GM23338 (cell line): ENCODE measurements around the gene ADAMTS15.

Experiments
- CREB1 ChIP-seq: fragments of 250-450 bp; sonication (Bioruptor Pico); IDR thresholded peaks from 2 replicates; pipeline ENCODE4 v1.5.0; 2020; ENCODE audit warnings: low read depth, mild to moderate bottlenecking, moderate library complexity
- CTCF ChIP-seq, 2 experiments: fragments of 200-600 bp in 1 of 2; sonication (generic) in 1 of 2; conservative IDR thresholded peaks; 2 replicates each; pipeline versions ENCODE4 v1.5.1 to v1.6.1; 2016 to 2017; ENCODE audit warnings: antibody characterized with exemption in 2 of 2, low read depth in 2 of 2, mild to moderate bottlenecking in 2 of 2, moderate library complexity in 1 of 2
- ETS1 ChIP-seq: IDR thresholded peaks from 2 replicates; pipeline ENCODE4 v1.6.1; 2016; ENCODE audit warnings: antibody characterized with exemption
- EZH2 ChIP-seq: fragments of 200-600 bp; sonication (generic); IDR thresholded peaks from one replicate; pipeline ENCODE4 v1.8.0; 2017; ENCODE audit warnings: antibody characterized with exemption, mild to moderate bottlenecking, low read depth; ENCODE audit not compliant: unreplicated experiment
- EZH2phosphoT487 ChIP-seq: fragments of 200-600 bp; sonication (generic); IDR thresholded peaks from one replicate; pipeline ENCODE4 v1.8.1; 2018; ENCODE audit warnings: antibody characterized with exemption; ENCODE audit not compliant: unreplicated experiment
- JUNB ChIP-seq: IDR thresholded peaks from one replicate; pipeline ENCODE4 v1.6.1; 2016; ENCODE audit warnings: antibody characterized with exemption; ENCODE audit not compliant: unreplicated experiment
- NANOG ChIP-seq: IDR thresholded peaks from 2 replicates; pipeline ENCODE4 v1.6.1; 2016; ENCODE audit warnings: antibody characterized with exemption, borderline replicate concordance
- POLR2AphosphoS5 ChIP-seq: IDR thresholded peaks from 2 replicates; pipeline ENCODE4 v1.6.1; 2016; ENCODE audit warnings: antibody characterized with exemption, low read depth
- REST ChIP-seq: IDR thresholded peaks from one replicate; pipeline ENCODE4 v1.6.1; 2018; ENCODE audit warnings: antibody characterized with exemption; ENCODE audit not compliant: unreplicated experiment
- STAT1 ChIP-seq: IDR thresholded peaks from one replicate; pipeline ENCODE4 v1.6.1; 2016; ENCODE audit warnings: antibody characterized with exemption; ENCODE audit not compliant: unreplicated experiment
- ZNF114 ChIP-seq: fragments of 250-450 bp; sonication (Bioruptor Pico); IDR thresholded peaks from 2 replicates; pipeline ENCODE4 v1.5.0; 2020; ENCODE audit warnings: mild to moderate bottlenecking, moderate library complexity
- ZNF331 ChIP-seq: fragments of 250-450 bp; sonication (Bioruptor Pico); IDR thresholded peaks from 2 replicates; pipeline ENCODE4 v1.5.0; 2020; ENCODE audit warnings: low read depth, mild to moderate bottlenecking, moderate library complexity
- ZNF462 ChIP-seq: fragments of 250-450 bp; sonication (Bioruptor Pico); IDR thresholded peaks from 2 replicates; pipeline ENCODE4 v1.5.0; 2020; ENCODE audit warnings: mild to moderate bottlenecking, moderate library complexity

GRCh38 chr11:130437848-130438247 lies 10.6 kb upstream of the ADAMTS15 start:
- TF ChIP-seq POLR2AphosphoS5 = no peak
- TF ChIP-seq CTCF (conservative IDR thresholded peaks at IDR 0.05; ENCODE audit: low read depth in 2 of 2) = no peak
- no peak for TF ChIP-seq EZH2
- TF ChIP-seq NANOG = no peak
- no peak for TF ChIP-seq EZH2phosphoT487
- TF ChIP-seq CREB1 (CRISPR knock-in tag) = no peak
- TF ChIP-seq REST = no peak
- TF ChIP-seq JUNB = no peak
- no peak for TF ChIP-seq ZNF114 (CRISPR knock-in tag)
- no peak for TF ChIP-seq ZNF462 (CRISPR knock-in tag)
- TF ChIP-seq STAT1 = no peak
- TF ChIP-seq ZNF331 (CRISPR knock-in tag) = no peak
- TF ChIP-seq ETS1 = no peak
